Ramos (cell line): Measurements from ENCODE around the gene NUP133.

Source experiments
- in situ Hi-C: fragments of 300-500 bp; cut with MboI; formaldehyde crosslinking; loops from one replicate; pipeline ENCODE4 v1.14.3; 2022; ENCODE audit warnings: low sequenced_read_pairs; ENCODE audit not compliant: unreplicated experiment

NUP133 gene

DNA sequence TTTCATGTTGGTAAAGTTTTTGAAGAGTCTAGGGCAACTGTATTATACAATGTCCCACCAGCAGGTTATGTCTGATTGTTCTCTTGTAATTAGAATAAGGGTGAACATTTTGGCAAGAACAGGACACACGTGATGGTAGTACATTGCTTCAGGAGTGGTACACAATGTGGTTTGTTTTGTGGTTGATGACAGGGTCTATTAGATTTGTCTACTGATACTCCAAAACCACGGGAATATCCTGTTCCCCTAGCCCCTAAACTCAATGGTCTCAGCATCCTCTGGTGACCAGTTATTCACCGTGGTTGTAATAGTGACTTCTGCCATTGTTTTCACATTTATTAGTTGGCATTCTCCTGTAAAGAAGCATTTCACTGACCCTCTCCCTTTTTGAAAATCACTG is 52.1 kb downstream of the NUP133 start:
- in situ Hi-C loops: no loop called here

DNA sequence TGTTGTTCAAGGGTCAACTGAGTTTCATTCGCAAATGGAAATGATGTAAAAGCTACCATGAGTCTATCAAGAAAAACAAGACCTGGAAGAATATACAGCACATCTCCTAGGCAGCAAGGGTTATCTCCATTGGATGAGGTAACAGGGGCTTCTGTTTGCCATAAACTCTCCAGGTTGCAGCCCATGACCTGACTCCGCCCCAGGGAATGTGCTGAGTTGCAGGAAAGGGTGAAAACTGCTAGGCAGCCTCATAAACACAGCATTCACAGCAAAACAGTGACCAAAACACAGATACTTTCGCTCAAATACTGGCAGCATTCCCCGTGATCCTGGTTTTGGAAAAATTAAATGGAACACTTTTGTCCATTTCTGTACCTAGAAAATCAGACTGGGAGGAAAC is 54.1 kb downstream of the NUP133 start:
- in situ Hi-C loops: no loop called here

DNA sequence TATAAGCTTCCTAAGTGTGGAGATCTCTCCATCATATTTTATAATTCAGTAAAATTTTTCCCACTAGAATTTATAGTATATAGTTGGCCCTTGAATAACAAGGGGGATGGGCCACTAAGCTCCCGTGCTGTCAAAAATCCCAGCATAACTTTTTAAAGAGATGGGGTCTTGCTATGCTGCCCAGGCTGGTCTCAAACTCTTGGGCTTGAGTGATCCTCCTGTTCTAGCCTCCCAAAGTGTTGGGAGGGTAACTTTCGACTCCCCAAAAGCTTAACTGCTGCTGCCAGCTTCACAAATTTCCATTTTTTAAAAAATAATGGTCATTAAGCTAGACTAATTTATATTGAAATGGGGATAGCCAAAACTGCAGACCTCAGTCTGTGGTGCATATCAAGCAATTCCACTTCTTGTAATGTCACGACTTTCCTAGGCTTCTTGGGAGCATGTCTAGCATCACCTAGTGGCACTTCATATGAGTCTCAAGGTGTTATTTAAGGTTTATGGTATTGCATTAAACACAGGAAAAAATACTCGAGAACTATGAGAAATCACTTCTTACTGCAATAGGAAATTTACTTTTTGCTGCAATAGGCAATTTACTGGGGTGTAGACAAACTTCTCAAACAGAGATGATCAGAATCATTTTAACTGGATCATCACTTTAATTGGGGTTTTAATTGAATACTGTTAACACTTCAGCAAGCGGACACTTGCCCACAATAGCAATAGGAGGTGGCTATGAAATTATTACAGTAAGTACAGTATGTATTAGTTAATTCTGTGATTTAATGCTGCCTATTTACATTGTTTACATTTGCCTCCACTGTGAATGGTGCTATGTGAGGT is 55.0 kb downstream of the NUP133 start:
- in situ Hi-C loops: no loop called here

DNA sequence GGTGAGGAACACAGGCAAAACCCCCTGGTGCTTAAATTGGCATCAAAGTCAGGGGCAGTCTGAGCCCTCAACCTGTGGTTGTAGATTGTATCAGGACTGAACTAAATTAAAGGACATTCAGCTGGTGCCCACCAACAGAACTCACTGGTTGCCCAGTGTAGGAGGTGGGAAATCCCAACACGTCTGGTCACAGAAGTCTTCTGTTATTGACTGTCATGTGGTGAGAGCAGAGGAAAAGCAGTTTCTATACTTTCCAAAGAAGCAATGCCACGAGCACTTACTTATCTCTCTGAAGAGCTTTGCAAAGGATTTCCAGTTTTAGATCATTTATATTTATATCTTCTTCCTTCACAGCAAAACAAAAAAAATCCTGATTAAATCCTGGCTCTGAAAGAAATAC is 59.3 kb downstream of the NUP133 start:
- in situ Hi-C loops: no loop called here

DNA sequence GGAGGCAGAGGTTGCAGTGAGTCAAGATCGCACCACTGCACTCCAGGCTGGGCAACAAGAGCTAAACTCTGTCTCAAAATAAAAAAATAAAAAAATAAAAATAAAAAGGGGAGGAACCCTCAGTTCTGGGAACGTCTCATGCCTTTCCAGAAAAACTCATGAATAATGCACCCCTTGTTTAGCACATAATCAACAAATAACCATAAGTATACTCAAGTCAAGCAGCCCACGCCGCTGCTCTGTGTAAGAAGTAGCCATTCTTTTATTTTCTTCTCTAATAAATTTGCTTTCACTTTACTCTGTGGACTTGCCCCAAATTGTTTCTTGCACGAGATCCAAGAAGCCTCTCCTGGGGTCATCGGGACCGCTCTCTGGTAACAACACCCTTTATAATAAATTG is 59.8 kb downstream of the NUP133 start:
- in situ Hi-C loops: no loop called here

DNA sequence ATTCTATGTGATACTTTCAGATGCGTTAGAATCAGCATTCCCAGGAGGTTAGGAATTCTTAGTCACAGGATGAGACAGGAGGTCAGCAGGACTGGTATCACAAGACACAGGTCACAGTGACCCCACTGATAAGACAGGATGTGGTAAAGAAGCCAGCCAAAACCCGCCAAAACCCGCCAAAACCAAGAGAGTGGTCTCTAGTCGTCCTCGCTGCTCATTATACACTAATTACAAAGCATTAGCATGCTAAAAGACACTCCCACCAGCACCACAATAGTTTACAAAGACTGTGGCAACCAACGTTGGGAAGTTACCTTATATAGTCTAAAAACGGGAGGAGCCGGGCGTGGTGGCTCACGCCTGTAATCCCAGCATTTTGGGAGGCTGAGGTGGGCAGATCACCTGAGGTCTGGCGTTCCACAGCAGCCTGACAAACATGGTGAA is 60.3 kb downstream of the NUP133 start:
- in situ Hi-C loops: no loop called here

DNA sequence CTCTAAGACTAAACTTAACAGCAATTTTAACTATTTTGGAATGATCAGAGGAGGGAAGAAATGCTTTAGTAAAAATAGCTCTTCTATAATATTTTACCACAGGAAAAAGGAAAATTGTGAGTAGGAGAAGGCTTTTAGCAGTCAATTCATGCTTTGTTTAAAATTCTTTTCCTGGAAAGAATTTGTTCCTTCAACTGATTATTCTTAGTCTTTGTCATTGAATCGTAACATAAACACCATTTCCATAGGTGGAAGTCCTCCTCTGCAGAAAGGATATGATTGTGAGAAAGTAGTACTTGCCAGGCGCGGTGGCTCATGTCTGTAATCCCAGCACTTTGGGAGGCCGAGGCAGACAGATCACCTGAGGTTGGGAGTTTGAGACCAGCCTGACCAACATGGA is 62.3 kb downstream of the NUP133 start:
- in situ Hi-C loops: no loop called here

DNA sequence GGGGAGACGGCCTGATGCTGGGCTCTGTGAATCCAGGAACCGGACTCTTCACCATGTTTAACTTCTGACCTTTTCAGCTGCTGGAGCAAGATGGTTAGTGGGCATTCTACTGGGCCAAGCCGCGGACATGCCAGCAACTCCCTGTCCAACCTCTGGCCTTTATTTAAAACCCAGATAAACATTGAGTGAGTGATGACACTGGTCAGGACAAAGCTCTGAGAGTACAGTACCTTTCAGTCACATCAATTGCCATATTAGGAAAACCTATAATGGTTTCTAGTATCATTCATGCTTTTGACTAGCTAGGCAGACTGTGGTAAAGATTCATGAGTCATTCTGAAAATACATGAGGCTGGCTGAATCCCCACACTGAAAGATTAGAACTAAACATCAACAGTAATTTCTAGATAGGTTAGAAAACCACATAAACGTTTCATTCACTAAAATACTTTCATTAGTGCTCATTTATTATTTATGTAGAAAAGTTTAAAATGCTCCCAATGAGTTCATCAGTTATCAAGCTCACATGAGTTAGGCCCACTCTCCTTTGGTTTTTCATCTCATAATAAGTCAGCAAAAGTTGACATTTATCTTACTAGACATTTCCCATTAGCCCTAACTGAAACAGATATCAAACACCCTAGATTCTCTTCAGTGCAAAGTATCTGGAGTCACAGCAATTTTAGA is 67.1 kb downstream of the NUP133 start:
- in situ Hi-C loops: no loop called here

DNA sequence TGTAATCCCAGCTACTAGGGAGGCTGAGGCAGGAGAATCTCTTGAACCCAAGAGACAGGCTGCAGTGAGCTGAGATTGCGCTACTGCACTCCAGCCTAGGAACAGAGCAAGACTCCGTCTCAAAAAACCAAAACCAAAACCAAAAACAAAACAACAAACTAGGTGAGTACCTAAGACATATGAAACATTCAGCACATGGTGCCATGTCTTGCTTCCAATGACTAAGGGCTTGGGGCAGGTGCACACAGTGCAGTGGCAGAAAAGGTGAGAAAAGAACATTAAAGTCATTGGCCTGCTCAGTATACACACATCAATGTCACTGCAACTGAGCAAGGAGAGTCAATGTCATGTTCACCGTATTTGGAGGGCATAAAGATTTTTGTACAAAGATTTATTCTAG is 70.1 kb downstream of the NUP133 start:
- in situ Hi-C loops: no loop called here

DNA sequence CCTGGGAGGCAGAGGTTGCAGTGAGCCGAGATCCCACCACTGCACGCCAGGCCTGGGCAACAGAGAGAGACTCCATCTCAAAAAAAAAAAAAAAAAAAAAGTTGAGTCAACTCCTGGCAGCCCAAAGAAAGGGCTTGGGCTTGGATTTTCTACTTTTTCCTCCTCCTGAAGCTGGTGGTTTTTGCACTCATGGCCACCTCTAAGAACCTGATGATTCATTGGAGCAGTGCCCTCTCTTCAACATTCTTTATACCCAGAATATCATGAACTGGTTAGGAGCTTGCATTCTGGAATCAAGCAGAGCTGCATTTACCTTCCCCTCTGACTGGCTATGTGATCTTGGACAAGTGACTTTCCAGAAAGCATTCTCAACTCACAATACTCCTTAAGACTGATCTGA is 70.7 kb downstream of the NUP133 start:
- in situ Hi-C loops: no loop called here

DNA sequence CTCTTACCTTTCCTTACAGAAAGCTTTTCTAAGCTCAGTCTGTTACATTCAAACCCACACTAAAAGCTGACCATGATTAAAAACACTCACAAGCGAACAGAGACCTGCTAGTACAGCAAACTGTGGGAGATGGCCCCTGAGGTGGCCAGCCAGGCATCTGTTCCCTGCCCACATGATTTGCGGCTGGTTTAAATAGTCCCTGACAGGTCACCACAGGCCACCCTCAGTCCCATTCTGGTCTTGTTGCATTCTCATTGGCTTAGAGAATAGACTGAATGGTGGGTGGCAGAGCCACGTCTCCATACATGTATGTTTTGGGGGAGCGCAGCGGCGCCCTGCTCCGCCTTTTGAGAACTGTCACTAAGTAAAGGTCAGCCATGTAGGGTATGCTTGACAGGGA is 71.9 kb downstream of the NUP133 start:
- in situ Hi-C loops: no loop called here

DNA sequence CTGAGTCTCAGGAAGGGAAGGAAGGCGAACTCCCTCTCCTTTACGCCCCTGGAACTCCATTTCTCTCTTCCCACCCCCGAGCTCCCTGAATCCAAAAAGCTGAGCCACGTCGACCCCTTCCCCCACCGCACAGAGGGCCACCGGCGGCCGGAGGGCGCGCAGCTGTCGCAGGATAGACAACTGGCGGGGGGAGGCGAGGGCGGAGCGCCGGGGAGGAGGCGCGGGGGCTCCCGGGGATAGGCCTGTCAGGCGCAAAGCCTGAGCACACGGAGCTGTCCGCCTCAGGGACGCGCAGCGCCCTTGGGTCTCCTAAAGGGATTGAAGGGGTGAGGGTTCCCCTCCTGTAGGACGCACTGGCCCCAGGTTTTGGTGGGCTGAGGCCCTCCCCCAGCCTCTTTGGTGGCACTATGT is 73.5 kb downstream of the NUP133 start:
- in situ Hi-C loops: no loop called here

DNA sequence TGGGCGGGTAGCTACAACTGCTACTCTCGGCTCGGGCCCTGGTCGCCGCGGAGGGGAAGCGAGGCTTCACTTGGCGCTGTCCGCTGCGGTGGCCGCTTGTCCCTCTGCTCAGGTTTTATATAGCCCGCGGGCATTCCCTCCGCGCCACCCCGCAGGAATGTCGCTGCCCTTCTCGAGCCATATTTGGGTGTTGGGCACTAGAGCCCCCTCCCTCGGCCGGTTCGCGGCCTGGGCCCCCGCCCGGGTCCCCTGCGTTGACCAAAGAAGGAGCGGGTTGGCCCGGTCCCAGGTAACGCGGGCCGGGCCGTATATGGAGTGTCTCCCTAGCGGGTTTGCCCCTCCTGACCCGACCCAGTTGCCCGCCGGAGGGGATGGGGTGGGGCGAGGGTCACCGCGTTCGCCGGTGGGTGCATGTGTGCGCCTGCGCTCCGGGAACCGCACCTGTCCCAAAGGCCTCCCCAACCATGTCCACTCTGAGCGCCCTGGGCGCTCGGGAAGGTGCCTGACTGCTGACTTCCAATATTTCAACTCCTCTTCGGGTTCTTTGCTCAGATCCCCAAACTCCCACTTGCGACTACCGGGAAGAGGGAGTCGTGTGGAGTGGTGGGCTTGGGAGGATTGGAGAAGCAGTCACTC is 74.0 kb downstream of the NUP133 start, which contains the start of gene ACTA1:
ACTA1 (minus strand) TSS at position 90 of the 636 bp plus-strand sequence. CDS start 979 bp downstream, outside the sequence.
- in situ Hi-C loops: no loop called here

DNA sequence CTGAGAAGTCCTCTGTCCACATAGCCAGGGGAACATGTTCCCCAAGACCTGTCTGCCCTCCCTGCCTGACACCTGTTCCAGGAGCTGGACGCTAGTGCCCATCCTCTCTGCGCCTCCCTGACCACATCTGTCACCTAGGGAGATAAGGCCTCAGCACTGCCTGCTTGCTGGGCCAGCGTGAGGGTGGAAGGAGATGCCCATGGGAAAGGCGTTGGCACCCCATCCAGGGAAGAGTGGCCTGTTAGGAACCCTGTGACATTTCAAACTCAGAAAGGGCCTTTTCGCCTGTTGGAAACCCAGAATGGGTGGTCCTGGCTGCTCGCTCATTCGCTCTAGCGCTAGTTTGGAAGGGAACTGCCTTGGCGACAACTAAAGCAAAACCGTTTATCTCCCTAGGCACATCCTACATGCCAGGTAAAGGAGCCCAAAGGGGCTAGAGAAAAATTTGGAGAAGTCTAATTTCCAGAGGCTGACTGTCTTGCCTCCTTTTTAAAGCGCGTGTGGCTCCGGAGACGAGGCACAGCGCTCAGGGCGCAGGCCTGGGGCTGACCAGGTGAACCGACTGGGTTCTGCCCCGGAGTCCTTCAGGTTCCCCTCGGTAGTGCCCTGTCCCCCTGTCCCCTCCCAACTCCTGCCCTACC is 74.7 kb downstream of the NUP133 start:
- in situ Hi-C loops: no loop called here

DNA sequence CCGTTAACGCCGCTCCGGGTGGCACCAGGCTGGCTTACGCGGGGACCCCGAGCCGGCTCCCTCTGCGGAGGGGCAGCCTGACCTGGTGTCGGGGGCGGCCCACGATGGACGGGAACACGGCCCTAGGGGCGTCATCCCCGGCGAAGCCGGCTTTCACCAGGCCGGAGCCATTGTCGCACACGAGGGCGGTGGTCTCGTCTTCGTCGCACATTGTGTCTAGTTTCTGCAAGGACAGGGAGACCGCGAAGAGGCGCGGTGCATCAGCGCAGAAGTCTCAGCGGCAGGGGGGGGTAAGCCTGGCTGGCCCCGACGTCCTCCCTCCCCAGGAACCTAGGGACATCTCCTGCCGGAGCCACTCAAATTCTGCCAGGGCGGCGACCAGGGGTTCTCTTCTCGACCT is 75.2 kb downstream of the NUP133 start:
- in situ Hi-C loops: no loop called here

DNA sequence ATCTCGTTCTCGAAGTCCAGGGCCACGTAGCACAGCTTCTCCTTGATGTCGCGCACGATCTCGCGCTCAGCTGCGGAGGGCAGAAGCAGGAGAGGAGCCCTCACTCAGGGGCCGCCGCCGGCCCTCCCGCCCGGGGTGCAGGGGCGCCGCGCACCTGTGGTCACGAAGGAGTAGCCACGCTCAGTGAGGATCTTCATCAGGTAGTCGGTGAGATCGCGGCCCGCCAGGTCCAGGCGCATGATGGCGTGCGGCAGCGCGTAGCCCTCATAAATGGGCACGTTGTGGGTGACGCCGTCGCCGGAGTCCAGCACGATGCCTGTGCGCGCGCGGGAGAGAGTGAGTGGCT is 76.1 kb downstream of the NUP133 start:
- in situ Hi-C loops: no loop called here

DNA sequence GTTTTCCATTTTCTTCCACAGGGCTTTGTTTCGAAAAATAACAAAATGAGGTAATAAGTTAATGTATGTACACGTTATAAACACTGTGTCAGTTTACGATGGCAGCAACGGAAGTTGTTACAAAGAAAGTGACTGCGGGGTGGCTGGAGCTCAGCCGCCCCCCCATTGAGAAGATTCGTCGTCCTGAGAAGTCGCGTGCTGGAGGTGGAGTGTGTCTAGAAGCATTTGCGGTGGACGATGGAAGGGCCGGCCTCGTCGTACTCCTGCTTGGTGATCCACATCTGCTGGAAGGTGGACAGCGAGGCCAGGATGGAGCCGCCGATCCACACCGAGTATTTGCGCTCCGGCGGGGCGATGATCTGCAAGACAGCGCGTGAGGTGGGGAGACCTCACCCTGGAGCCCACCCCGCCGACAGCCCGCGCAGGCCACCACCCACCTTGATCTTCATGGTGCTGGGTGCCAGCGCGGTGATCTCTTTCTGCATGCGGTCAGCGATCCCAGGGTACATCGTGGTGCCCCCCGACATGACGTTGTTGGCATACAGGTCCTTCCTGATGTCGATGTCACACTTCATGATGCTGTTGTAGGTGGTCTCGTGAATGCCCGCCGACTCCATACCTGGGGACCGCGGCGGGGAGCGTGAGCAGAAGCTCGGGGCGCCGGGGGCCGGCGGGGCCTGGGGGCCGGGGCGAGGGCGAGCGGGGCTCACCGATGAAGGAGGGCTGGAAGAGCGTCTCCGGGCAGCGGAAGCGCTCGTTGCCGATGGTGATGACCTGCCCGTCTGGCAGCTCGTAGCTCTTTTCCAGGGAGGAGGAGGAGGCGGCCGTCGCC is 76.6 kb downstream of the NUP133 start:
- in situ Hi-C loops: no loop called here

DNA sequence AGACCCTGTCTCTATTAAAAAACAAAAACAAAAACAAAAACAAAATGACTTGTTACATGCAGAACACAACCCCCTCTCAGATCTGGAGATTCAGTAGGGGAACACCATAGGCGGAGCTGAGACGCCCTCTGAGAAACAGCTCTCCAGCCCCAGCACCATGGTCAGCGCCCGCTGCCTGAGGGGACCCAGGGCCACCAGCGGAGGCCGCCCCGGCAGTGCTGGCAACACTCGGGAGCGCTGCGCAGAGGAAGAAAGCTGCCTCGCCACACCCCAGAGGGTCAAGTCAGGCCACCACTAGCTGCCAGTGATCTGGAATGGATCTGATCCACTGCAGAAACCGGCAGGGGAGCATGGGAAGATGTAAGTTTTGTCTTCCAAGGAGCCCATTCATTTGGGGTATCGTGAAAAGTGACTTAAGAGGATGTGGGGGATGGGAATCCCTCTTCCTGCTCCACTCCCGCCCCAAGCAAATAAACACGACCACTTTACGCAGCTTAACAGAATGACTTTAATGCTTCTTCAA is 77.3 kb downstream of the NUP133 start:
- in situ Hi-C loops: no loop called here

DNA sequence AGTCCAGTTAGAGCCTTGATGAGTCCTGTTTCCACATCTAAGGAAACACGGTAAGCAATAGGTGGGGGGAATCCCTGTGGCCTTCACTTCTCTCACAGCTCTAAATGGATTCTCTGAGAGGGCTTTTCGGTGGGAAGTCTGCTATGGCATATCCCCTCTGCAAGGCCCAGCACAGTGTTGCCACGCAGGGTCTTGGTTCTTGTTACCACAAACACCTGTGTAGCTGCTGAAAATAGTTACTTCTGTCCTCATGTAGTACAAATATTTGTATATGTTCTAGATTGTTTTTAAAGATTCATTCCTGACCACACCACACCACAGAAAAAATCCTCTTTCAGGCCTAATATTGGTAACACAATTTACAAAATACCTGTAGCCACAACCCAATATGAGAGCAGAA is 79.9 kb downstream of the NUP133 start:
- in situ Hi-C loops: no loop called here

DNA sequence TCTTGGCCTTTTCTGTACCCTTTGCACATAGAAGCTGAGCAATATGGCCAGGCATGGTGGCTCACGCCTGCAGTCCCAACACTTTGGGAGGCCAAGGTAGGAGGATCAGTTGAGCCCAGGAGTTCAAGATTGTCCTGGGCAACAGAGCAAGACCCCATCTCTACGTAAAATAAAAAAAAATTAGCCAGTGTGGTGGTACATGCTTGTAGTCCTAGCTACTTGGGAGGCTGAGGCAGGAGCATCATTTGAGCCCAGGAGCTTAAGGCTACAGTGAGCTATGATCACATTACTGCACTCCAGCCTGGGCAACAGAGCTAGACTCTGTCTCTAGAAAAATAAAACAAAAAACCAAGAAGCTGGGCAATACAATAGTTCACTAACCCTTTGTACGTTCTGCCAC is 80.6 kb downstream of the NUP133 start:
- in situ Hi-C loops: no loop called here
